PFSK-1 (cell line): ENCODE data around the gene WDR45B.

Source experiments
- FOXP2 ChIP-seq: optimal IDR thresholded peaks from 2 replicates; pipeline ENCODE3; 2011; ENCODE audit warnings: borderline replicate concordance, control low read depth, inconsistent platforms; ENCODE audit not compliant: insufficient read depth; ENCODE audit errors: extremely low read length, extremely low read depth
- POLR2AphosphoS5 ChIP-seq: IDR thresholded peaks from 2 replicates; pipeline ENCODE4 v1.6.1; 2012; ENCODE audit warnings: low read depth, mild to moderate bottlenecking, control low read depth, low read length, moderate library complexity
- REST ChIP-seq, 2 experiments: IDR thresholded peaks; 2 replicates each; pipeline versions ENCODE4 v1.6.1 to v1.8.0; 2011 to 2012; ENCODE audit warnings: low read depth in 2 of 2, low read length in 2 of 2, control low read depth in 1 of 2, inconsistent platforms in 1 of 2, mild to moderate bottlenecking in 1 of 2, moderate library complexity in 1 of 2; ENCODE audit not compliant: insufficient read depth in 1 of 2
- SIN3A ChIP-seq: IDR thresholded peaks from 2 replicates; pipeline ENCODE4 v1.6.1; 2012; ENCODE audit warnings: mild to moderate bottlenecking, low read length, moderate library complexity, borderline replicate concordance; ENCODE audit not compliant: insufficient read depth
- TAF1 ChIP-seq: IDR thresholded peaks from 2 replicates; pipeline ENCODE4 v1.6.1; 2012; ENCODE audit warnings: low read length, control low read depth, borderline replicate concordance; ENCODE audit not compliant: insufficient read depth

WDR45B gene

GRCh38 chr17:82655523-82655922 is 7.3 kb upstream of the WDR45B start:
- no peak for TF ChIP-seq SIN3A
- no peak for TF ChIP-seq REST (IDR thresholded peaks at IDR 0.05; ENCODE audit: insufficient read depth in 1 of 2, low read depth in 2 of 2, low read length in 2 of 2)
- TF ChIP-seq FOXP2 = no peak
- TF ChIP-seq TAF1 = no peak
- no peak for TF ChIP-seq POLR2AphosphoS5

- TF ChIP-seq TAF1 (no peak), REST (IDR thresholded peaks at IDR 0.05; ENCODE audit: insufficient read depth in 1 of 2, low read depth in 2 of 2, low read length in 2 of 2) (no peak), SIN3A (no peak), POLR2AphosphoS5 (no peak), FOXP2 (no peak)
Measured at GRCh38 chr17:82655038-82655479, 6.8 kb upstream of the WDR45B start.

- TF ChIP-seq FOXP2 (no peak), REST (IDR thresholded peaks at IDR 0.05; ENCODE audit: insufficient read depth in 1 of 2, low read depth in 2 of 2, low read length in 2 of 2) (no peak), POLR2AphosphoS5 (no peak), TAF1 (no peak), SIN3A (no peak)
Measured at GRCh38 chr17:82653651-82654528, 5.6 kb upstream of the WDR45B start.

- TF ChIP-seq POLR2AphosphoS5 (no peak), REST (IDR thresholded peaks at IDR 0.05; ENCODE audit: insufficient read depth in 1 of 2, low read depth in 2 of 2, low read length in 2 of 2) (no peak), TAF1 (no peak), SIN3A (no peak), FOXP2 (no peak)
Measured at GRCh38 chr17:82650723-82651122, 2.5 kb upstream of the WDR45B start.
